CD4-positive, alpha-beta T cell treated with Interleukin-15 for 1 hour (primary cell): ENCODE data around the gene SLC44A3.
A peak's percentile ranks its signal among the peaks of the same experiment; 100 is the strongest.
"Not testable (repeated sequence)": the region's sequence is repeated elsewhere in the genome, so short reads cannot be mapped to it uniquely, and the experiment has no call there.

Experiments
- DNase-seq: peaks from one replicate; pipeline ENCODE4 v3.0.0-alpha.2; 2020

SLC44A3 gene

GRCh38 chr1:94840381-94840780 is 20.2 kb downstream of the SLC44A3 start:
- DNase-seq, result not testable (repeated sequence)

DNA sequence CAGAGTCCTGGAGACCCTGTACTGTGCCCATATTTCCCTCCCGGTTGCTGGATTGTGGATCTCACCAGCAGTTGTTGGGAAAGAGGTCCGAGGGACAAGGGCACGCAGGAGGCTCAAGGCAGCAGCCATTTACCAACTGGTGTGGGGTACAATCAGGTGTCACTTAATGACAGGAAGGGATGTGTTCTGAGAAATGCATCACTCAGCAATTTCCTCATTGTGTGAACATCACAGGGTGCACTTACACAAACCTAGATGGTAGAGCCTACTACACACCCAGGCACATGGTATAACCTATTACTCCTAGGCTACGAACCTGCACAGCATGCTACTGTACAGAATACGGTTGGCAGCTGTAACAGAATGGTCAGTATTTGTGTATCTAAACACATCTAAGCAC is 20.7 kb downstream of the SLC44A3 start:
- no peak for DNase-seq

DNA sequence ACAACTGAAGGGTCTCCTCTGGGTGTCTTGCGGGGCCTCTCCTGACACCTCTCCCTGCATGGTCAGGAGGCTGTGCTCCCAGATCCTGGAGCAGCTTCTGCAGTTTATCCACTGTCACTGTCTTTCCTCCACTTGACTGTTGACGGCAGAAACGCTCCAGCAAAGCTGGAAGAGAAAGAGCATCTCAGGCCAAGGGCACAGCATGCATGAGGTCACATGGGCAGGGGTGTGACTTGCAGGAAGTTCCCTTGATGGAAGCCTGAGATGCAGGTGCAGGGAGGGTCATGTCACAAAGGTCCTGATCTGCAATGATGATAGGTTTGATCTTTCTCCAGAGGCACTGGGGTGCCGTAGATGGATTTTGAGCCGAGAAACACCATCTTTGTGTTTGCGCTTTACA is 23.3 kb downstream of the SLC44A3 start:
- DNase-seq, result no peak

DNA sequence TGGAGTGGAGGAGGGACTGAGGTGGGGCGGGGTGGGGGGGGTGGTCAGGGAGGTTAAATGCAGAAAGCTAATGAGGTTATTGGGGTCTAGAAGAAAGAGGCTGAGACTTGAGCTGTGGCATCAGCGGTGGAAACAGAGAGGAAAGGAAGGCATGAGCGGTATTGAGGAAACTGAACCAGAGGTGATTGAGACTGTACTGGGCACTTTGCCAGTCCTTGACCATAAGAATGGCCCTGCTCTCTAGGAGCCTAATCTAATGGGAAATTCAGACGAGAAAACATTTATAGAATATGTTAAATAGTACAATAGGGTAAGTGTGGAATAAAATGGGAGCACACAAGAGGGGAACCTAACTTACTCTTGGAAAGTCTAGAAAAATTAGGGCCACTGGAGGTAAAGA is 23.7 kb downstream of the SLC44A3 start:
- DNase-seq, result no peak

DNA sequence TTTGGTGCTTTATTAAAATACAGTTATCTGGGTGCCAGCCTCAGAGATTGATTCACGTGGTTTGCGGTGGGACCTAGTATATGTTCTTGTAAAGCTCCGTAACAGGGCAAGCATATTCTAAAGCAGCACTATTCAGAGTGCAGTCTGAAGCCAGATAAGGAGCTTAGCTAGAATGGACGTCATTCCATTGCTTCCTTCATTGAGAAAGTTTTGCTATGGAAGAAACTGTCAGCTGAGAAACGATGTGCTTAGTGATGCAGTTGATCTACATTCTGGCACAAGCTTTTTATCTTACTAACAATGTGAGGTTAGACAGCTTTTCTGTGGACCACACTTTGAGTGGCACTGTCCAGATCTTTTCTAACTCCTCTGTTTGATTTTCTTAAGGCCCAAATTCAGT is 26.2 kb downstream of the SLC44A3 start:
- DNase-seq, result no peak

- DNase-seq, result no peak
These were observed 31.4 kb downstream of the SLC44A3 start for GRCh38 chr1:94851571-94851970.

DNA sequence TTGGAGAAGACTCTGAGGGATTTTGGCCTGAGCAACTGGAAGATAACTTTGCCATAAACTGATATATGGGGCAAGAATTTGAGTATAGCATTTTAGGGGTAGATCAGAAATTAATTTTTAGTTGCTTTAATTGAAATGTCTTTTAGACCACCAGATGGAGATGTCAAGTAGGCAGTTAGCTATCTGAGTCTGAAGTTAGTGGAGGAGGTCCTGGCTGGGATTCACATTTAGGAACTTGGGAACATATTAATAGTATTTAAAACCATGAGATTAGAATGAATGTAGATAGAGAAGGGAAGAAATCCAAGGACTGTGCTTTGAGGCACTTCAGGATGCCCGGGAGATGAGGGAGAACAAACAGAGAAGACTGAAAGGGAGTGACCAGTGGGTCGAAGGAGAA is 32.6 kb downstream of the SLC44A3 start:
- no peak for DNase-seq

DNA sequence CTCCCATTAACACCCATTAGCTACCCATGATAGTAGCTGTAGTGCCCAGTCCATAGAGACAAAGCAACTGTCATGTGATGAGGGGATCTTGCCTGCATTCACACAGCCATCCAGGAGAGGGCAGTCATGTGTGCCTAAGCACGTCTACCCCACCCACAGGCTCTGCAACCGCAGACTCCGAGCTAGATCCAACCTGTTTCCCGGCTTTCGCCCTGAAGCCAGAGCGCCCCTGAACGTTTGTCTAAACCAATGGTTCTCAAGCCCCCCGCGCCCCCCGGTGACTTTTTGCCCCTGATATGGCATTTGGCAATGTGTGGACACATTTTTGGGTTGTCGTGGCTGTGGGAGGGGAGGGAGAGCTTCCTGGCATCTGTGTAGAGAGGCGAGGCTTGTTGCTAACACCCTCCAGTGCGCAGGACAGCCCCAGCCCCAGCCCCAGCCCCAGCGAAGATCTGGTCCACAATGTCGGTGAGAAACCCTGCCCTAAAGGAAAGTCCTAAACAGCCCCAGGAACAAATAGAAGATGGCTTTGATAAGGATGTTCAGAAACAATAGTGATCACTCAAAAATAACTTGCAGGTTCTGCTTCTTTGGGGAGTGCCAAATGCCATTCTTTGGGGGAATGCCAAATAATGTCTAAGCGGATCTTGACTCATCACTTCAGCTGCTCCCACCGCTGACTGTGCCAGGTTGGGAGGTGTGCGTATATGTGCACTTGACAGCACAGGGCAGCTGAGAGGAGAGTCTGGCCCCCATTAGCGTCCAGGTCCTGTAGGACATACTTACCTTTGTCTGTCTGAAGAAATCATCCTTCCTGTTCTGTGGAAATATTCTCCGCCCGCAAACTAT is 34.5 kb downstream of the SLC44A3 start:
- peak; percentile 77 for DNase-seq

- no peak for DNase-seq
These were observed 35.1 kb downstream of the SLC44A3 start for GRCh38 chr1:94855307-94855700.

- no peak for DNase-seq
These were observed 35.8 kb downstream of the SLC44A3 start for GRCh38 chr1:94856004-94856403.

DNA sequence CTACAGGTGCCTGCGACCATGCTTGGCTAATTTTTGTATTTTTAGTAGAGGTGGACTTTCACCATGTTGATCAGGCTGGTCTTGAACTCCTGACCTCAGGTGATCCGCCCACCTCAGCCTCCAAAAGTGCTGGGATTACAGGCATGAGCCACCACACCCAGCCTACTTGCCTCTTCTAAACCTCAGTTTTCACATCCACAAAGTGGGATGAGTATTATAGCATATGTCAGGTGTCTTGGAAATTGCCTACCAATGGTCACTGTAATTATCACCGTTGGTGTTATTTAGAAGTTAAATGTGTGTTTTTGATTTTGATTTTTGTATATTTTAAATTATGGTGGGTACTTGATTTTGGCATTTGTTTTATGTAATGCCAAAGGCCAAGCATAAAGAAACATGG is 36.7 kb downstream of the SLC44A3 start:
- DNase-seq, result no peak

DNA sequence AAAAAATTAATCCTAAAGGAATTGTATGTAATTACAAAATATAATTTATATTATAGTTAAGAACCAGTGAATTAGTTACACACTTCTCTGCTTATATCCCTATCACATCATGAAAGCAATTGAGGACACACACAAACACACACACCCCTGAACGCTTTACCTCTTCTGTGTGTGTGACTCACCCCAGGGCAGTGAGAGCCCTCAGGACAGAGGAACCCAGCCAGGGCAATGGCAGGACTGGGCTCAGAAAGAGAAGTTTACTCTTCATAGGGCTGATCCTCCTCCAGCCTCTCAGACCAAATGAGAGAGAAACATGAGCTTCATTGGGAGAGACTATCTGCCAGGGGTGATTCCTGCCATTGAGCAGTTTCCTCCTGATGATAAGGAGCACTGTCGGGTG is 38.1 kb downstream of the SLC44A3 start:
- DNase-seq, result no peak

DNA sequence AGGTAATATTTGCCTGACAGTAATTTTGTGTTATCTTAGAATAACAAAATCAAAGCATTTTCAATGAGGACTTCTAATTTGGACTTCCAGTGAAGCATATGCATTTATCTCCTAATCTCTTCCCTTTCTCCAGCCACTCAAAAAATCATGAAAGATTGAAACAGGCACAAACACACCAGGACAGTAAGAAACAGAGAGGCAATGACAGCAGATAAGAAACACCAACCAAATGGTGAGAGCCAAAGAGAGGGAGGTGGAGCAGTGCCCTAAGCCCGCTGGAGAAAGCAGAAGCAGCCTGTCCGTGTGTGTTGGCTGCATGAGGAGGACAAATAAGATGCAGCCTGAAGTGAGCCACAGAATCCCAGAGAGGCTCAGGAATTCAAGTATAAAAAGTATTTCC is 39.0 kb downstream of the SLC44A3 start:
- DNase-seq, result no peak

- no peak for DNase-seq
These were observed 42.6 kb downstream of the SLC44A3 start for GRCh38 chr1:94862718-94863117.

GRCh38 chr1:94863297-94863911 is 43.2 kb downstream of the SLC44A3 start:
- DNase-seq, result no peak

DNA sequence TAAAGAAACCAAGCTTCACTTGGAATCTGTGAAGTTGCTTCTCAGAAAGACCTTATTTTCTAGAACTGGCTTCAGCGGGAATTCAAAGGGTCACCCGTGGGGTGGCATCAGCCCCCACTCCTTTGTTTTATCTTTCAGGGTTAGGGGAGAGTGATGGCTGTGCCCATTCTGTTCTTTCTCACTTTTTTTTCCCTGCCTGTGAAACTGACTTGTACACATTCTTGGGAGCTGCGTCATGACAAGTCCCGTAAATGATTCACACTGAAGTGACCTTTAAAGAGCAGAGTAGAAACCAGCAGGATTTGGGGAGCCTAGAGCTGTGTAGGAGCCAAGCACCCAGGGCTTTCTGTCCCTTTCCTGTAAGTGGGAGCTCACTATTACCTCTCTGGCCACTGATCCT is 43.8 kb downstream of the SLC44A3 start:
- no peak for DNase-seq

DNA sequence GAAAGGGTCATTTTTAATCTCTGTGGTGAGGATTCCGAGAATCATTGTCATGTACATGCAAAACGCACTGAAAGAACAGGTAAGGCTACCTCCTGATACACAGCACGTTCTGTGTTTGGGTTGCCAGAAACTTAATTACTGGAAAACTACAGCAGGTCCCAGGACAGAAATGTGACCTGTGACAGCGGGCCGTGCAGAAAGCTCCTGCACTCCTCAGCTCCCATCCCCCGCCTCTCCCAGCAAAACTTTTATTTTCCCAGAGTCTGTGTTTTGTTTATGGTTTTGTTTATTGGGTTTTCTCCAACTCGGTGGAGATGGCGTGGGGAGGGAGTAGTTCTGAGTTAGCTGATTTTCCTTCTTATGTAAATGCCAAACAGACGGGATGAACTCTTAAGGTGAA is 44.7 kb downstream of the SLC44A3 start:
- no peak for DNase-seq

DNA sequence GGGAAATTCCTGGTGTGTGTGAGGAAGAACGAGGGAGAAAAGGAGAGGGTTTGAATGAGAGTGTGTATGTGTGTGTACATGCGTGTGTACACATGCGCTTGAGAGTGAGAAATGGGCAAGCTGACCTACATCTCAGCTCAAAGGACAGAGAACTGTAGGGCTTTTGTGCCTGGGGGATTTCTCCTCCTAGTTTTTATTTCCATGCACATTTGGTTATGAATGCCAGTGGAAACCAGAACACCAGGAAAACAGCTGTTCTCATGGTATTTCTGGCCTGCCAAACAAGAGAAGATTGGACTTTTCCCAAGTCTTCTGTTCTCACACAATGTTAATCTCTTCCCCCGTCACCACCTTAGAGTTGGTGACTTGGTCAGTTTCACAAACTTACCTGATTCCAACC is 45.2 kb downstream of the SLC44A3 start:
- DNase-seq, result no peak

DNA sequence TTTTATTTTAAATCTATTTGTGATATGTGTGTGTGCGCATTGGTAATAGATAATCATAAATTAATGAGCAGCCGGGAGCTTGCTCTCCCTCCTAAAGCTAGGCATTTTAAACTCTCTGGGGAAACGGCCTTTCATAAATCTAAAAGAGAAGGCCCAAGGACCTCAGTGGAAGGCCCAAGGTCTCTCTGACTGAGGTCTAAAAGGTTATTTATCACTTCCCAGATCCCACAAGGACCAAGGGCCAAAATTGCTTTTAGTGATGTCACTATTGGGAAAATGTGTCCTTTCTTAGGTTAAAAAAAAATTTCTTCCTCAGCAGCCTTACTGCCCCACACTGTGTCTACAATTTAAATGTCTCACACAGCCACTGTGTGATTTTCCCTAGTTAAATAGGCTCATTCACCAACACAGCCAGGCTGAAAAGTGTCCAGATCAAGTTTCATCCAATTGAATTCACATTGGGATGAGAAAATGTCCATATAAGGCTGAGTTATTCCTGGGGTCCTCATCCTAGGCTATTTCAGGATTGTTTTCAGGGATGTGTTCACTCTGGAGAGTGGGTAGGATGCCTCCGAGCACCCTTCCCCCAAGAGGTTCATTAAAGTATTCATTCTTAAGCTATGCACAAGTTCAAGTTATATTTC is 46.1 kb downstream of the SLC44A3 start:
- no peak for DNase-seq

- no peak for DNase-seq
These were observed 50.9 kb downstream of the SLC44A3 start for GRCh38 chr1:94871031-94871430.

DNA sequence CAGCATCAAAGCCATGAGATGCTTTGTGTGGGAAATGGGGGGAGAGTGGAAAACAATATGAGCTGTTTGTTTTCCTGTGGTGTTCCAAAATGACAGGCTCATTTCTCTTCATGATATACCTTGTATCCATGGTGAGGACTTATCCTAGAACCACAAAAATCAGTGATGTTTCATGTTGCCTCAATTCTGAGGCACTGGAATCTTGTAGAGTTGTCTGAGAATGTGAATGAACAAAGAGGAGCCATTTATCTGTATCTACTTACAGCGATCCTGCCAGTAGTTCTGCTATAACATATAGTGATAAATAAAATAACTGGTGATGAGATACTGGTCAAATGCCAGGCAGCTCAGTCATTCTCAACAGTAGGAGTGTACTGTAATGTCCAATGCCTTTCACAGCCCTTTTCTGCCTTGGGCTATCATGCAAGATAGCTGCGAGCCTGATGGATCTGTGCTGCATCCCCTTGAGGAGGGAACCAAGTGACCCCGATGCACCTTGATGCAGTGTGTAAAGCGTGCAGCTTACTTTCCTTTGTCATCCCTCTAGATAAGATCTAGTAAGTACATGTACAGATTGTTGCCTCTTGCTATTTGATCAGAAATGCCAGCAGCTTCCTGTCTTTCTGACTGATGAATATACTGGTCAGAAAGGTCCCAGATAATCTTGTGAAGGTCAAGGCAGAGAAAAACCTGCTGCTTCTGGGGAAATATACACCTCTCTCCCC is 52.8 kb downstream of the SLC44A3 start:
- no peak for DNase-seq

- DNase-seq, result no peak
These were observed 53.6 kb downstream of the SLC44A3 start for GRCh38 chr1:94873520-94874351.

DNA sequence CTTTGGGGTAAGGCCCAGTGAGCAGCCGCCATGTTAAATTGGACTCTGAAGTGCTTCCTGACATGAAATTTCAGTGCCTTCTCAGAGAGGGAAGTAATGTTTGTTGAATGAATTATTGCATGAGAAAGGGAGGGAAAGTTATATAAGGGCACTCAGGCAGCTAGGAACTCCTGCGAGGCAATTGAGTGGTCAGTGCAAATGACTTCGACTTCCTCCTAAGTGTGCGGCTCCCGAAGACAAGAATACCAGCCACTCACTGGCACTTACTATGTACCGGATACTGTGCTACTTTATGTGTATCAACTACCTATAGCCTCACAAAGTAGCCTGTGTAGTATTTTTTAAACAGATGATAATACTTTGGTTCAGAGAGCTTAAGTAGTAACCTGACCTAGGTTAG is 54.3 kb downstream of the SLC44A3 start:
- DNase-seq, result no peak
